Kasumi-1 (cell line): Measurements from ENCODE around the gene LRBA.

ENCODE experiments used
- DNase-seq, 2 experiments: peaks; one replicate each; lab custom pipeline; 2025; lab: John Stamatoyannopoulos, UW

LRBA gene

GRCh38 chr4:150366487-150366999, 648.5 kb downstream of the LRBA start:
- DNase-seq: no peak

GRCh38 chr4:150363721-150364688, 651.1 kb downstream of the LRBA start:
- no peak for DNase-seq

DNA sequence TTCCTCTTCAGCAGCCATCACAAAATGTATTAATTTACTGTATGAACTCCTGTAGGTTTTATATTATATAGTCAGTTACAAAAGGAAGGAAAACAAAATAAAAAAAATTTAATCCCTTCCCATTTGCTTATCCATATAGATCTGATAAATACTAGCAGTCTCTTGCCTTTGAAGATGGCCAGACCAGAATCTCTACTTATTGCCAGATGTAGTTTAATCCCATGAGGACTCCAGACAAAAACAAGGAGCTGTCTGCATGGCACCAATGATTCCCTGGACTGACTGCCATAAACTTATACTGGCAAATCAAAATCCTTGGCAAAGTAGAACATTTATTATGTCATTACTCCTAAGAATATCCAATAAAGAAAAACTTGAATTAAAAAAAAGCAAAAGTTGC, 656.4 kb downstream of the LRBA start:
- DNase-seq: no peak

- no peak for DNase-seq
These were observed 657.3 kb downstream of the LRBA start for GRCh38 chr4:150357829-150358228.

DNA sequence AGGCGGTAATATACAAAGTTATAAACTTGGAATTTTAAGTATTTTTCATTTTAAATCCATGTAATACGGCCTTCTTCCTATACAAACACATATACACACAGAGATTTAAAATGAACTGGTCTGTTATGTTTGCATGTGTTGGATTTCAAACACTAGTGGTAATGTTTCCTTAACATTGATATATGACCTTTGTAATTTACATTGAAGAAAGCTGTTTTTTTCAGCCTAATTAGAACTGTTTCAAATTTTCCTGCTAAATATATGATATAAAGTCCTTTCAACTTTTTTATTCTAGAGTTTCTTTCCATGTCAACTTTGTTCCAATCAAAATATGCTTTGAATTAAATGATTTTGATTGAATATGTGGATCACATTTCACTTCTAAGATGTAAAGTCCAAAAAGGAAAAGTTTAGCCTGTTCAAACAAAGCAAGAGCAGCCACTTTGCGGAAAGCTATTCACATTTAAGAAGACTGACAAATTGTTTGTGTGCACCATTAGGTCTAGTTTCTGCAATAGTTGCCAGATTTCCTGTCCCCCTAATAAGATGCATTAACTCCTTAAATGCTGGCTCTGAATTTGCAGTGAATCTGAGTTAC, 659.1 kb downstream of the LRBA start:
- no peak for DNase-seq

DNA sequence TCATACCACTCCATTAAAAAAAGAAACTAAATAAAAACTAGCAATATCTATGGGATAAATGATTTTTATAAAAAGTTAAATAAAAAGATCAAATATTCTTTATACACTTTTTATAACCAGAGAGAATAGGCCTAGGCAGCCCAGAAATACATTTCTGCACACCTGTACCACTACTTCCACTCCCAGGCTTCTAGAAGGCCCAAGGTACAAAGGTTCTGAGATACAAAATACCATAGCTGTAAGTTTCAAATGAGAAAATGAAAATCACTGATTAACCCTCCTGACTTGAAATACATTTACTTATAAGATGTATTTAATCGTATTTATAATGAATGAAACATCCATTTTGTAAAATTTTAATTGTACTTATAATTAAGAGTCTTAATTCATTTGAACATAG, 659.7 kb downstream of the LRBA start:
- DNase-seq: no peak

GRCh38 chr4:150354214-150354796, 660.8 kb downstream of the LRBA start:
- DNase-seq: no peak

DNA sequence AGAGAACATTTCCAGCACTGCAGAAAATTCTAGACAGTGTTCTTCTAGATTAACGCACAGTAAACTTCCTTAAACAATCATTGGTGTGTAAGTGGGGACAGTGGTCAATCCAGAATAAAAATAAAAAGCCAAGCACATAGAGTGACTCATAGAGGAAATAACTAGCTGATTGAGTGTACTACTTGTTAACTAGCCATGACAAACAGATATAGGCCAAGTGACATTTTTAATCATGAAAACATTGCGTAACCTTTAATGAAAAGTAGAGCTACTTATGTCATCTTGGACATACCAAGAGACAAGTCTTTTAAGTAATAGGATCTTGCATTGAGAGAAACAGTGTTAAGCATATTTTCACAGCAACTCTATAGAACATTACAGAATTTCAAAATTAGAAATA, 667.0 kb downstream of the LRBA start:
- DNase-seq: no peak

DNA sequence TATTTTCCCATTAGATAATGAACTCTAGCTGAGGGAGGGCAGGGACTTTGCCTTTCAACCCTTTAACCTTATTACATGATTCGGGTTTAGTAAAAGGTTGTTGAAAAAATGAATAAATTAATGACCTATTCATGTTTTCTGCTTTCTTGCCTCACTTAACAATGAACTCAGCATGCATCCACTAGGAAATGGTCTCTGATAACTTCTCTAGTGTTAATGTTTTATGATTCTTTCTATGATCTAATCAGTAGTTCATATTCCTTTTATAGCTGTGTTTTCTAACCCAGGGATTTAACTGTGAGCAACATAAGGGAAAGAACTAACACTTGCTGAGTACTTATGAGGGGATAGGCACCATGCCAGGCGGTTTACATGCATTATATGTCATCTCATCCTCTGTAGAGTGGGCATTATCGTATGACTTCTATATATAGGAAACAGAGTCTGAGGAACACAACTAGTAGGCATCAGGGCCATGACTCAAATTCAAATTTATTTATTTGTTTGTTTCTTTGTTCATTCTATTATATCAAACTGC, 669.8 kb downstream of the LRBA start:
- DNase-seq: no peak

GRCh38 chr4:150343796-150344195, 671.3 kb downstream of the LRBA start:
- DNase-seq: no peak

- no peak for DNase-seq
These were observed 672.1 kb downstream of the LRBA start for GRCh38 chr4:150342945-150343344.

DNA sequence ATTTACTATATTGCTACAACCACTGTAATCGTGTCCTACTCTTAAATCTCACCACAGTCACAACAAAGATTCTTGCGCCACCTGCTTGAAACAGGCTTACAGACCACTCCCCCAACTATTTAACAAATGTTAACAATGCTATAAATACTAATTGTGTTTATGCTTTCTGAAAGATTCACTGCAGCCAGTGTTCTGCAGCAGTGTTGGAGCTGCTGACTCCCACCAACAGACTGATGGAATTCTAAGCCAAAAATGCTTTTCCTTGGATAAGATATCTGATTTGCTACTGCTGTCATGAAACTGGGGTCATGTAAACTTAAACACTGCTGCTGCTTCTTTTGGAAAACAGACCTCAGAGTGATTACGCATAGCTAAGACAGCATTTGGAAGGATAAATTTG, 677.4 kb downstream of the LRBA start:
- DNase-seq: no peak

DNA sequence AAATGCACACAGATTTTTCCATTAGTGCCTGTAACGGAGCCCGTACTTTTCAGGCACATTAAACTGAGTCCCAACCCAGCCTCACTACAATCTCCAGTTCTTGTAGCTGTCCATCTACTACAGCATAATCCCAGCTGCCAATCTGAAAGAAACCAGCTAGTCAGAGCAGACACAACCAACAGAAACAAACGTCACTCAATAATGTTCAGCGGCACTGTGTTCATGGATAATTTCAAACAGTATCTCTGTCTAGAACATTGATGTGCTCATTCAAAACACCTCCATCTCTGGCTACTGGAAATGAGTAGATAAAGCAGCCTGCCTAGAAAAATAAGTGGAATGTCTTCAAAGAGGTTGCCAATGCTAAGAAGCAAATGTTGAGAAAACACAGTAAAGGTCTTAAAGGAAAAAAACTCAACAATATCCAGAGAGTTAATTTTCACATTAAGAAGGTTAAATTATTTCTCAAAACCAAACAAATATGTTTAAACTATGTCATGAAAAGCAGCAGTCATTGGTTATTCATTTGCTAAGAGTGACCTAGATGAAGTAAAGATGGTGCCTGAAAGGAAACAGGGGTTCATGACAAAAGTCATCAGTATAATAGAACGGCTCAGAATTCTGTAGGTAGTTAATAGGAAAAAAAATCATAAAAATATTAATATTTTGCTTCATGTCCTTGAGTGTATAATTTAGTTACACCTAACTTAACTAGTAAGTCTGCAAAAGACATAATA, 678.2 kb downstream of the LRBA start:
- no peak for DNase-seq

- DNase-seq: no peak
These were observed 682.1 kb downstream of the LRBA start for GRCh38 chr4:150332961-150333360.

DNA sequence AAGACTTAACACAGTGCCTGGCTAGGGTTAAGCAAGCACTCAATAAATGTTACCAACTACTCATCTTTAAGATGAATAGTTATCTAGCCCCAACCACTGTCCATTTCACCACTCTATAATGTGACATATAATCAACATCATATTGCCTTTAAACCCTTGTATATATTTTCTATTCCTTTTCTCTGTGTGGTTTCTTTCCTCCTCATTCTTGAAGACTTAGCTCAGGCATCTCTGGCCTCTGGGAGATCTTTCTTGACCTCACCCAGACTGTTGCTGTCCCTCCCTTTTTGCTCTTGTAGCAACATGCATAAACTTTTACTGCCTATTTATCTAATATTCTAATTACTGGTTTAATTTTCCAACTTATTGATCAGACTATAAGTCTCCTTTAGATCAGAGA, 683.0 kb downstream of the LRBA start:
- DNase-seq: no peak

GRCh38 chr4:150329373-150329772, 685.7 kb downstream of the LRBA start:
- no peak for DNase-seq

GRCh38 chr4:150328496-150328895, 686.6 kb downstream of the LRBA start:
- DNase-seq: peak in 1 of 2 experiments; percentile 18

DNA sequence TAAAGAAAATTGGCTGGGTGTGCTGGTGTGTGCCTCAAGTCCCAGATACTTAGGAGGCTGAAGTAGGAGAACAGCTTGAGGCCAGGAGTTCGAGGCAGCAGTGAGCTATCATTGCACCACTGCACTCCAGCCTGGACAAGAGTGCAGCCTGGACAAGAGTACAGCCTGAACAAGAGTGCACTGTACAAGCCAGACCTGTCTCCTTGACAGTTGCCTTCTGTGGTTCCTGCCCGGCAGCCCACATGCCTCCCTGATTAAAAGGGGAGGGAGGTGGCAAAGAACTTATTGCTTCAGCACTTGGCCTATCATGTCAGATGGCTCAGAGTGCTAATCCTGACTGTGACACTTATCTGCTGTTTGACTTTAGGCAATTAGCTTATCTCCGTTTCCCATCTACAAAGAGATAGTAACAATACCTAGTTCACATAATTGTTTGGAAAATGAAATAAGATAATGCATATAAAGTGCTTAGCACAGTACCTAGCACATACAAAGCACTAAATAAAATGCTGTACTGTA, 687.8 kb downstream of the LRBA start:
- DNase-seq: no peak

- no peak for DNase-seq
These were observed 689.2 kb downstream of the LRBA start for GRCh38 chr4:150325872-150326271.

GRCh38 chr4:150323406-150324325, 691.4 kb downstream of the LRBA start:
- DNase-seq: no peak

GRCh38 chr4:150322646-150323045, 692.4 kb downstream of the LRBA start:
- DNase-seq: no peak
